GM20000 (cell line): Measurements from ENCODE around the gene C2orf76.
"Not testable (repeated sequence)": the region's sequence is repeated elsewhere in the genome, so short reads cannot be mapped to it uniquely, and the experiment has no call there.

ENCODE experiments used
- DNase-seq: peaks from one replicate; pipeline ENCODE4 v3.0.0; 2012; ENCODE audit warnings: low spot score
- CTCF ChIP-seq: IDR thresholded peaks from 2 replicates; pipeline ENCODE4 v1.5.1; 2012; ENCODE audit warnings: mild to moderate bottlenecking, control low read depth; ENCODE audit errors: extremely low read depth, missing control alignments

The C2orf76 gene

GRCh38 chr2:119366649-119367471 is at the start of gene C2orf76, which contains the start of gene DBI:
TSS of gene C2orf76 (minus strand) at chr2:119366834. CDS start at chr2:119339959, 26,875 bp downstream.
TSS of gene DBI (plus strand) at chr2:119366977. CDS start at chr2:119367052, 75 bp downstream.
- no peak for TF ChIP-seq CTCF
- peak; percentile 94 for DNase-seq

- TF ChIP-seq CTCF = no peak
- no peak for DNase-seq
These were observed 49.0 kb upstream of the C2orf76 start for GRCh38 chr2:119415630-119416029.

- DNase-seq = no peak
- TF ChIP-seq CTCF = no peak
These were observed 48.3 kb upstream of the C2orf76 start for GRCh38 chr2:119414894-119415293.

- DNase-seq = no peak
- no peak for TF ChIP-seq CTCF
These were observed 42.9 kb upstream of the C2orf76 start for GRCh38 chr2:119409506-119409905.

- TF ChIP-seq CTCF = no peak
These were observed 41.6 kb upstream of the C2orf76 start for GRCh38 chr2:119408221-119408619.

GRCh38 chr2:119407430-119408220 is 41.0 kb upstream of the C2orf76 start:
- DNase-seq = peak; percentile 75
- TF ChIP-seq CTCF = peak; percentile 73

More at GRCh38 chr2:119408221-119408619, 41.6 kb upstream of the C2orf76 start:
- DNase-seq = no peak

GRCh38 chr2:119405151-119405550 is 38.5 kb upstream of the C2orf76 start:
- DNase-seq = no peak
- no peak for TF ChIP-seq CTCF

GRCh38 chr2:119403618-119404017 is 37.0 kb upstream of the C2orf76 start:
- DNase-seq = not testable (repeated sequence)
